Ovary (tissue), 3 donors: ENCODE data around the gene PPM1H.
"Not testable (repeated sequence)": the region's sequence is repeated elsewhere in the genome, so short reads cannot be mapped to it uniquely, and the experiment has no call there.

Experiments
- CTCF ChIP-seq, 3 donors: fragments of 450-650 bp in 2 of 3; fragments of 200-600 bp in 1 of 3; IDR thresholded peaks; one replicate each; pipeline versions ENCODE4 v1.5.1 to v1.8.0; 2016 to 2022; ENCODE audit warnings: antibody characterized with exemption in 3 of 3, mild to moderate bottlenecking in 1 of 3
- POLR2A ChIP-seq: fragments of 450-650 bp; IDR thresholded peaks from one replicate; pipeline ENCODE4 v1.6.1; 2017; ENCODE audit warnings: antibody characterized with exemption, mild to moderate bottlenecking, moderate library complexity
- donor health status: DM: no; HTN: no; CAD: no.

- not testable (repeated sequence) for TF ChIP-seq CTCF (IDR thresholded peaks at IDR 0.05); POLR2A
Observed at GRCh38 chr12:62966446-62966989, 31.6 kb upstream of the PPM1H start.
